ENCODE measurements around the gene ACR.

ACR gene

DNA sequence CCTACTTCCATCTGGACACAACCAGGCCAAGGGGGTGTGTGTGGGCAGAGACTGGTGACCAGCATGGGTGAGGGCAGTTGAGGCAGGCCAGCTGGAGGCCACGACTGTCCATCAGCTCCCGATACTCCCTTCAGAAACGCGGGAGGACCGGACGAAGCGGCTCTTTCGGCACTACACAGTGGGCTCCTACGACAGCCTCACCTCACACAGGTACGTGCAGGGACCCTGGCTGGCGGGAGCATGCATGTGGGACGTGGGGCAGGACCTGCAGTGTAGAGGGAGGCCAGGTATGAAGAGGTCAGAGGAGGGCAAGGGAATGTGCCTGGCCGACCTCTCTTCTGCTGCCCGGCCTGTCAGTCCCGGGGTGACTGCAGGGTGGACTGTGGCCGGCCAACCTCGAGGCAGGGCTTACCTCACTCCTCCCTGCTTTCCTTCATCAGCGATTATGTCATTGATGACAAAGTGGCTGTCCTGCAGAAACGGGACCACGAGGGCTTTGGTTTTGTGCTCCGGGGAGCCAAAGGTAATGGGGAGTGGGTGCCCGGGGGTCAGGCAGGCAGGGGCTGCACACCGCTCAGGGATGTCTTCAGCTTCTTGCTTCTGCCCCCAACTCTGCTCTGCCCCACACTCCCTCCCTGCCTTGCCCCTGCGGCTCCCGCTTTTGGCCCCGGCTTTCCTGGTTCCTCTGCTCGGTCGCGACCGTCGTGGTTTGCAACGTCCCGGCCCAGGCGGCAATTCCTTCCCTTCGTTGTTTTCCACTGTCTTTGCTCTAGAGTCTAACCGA is 34.1 kb upstream of the ACR start:
- no peak for DNase-seq

DNA sequence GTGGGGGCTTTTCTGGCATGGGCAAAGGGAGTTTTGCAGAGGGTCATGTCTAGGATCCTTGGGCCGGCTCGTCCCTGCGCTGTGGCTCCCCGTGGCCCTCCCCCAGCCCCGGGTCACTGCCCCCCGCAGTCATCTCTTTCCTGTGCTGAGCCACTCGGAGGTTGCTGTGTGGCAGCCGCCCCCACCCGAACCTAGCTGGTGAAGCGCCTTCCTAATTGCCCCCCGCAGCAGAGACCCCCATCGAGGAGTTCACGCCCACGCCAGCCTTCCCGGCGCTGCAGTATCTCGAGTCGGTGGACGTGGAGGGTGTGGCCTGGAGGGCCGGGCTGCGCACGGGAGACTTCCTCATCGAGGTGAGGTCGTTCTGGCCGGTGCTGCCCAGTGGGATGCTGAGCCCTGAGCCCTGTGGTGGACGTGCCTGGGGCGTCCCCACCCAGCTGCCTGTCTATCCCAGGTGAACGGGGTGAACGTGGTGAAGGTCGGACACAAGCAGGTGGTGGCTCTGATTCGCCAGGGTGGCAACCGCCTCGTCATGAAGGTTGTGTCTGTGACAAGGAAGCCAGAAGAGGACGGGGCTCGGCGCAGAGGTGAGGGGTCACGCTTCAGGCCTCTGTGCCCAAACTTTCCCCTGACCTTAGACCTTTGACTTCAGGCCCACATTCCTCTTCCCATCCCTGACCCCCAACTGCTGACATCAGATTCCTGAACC is 33.3 kb upstream of the ACR start:
- DNase-seq: no peak

DNA sequence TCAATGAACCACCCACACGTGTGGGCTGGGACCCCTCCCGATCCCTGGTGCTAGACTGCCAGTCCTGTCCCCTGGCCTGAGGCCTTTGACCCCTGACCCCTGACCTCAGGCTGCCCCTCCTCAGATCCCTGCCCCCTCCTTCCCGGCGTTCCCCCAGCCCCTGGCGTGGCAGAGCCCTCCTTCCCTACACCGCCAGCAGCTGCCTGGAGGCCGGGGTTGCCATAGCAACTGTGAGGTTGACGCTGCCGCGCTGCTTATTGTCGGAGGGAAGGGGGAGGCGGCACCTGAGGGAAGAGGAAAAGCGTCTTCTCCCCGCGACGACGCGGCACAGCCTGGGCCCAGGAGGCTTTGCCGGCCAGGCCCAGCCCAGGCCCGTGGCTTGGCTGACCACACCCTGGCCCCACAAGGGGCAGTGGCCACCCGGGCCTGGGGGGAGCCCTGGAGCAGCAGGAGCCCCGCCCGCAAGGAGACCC is 32.7 kb upstream of the ACR start:
- DNase-seq: no peak

DNA sequence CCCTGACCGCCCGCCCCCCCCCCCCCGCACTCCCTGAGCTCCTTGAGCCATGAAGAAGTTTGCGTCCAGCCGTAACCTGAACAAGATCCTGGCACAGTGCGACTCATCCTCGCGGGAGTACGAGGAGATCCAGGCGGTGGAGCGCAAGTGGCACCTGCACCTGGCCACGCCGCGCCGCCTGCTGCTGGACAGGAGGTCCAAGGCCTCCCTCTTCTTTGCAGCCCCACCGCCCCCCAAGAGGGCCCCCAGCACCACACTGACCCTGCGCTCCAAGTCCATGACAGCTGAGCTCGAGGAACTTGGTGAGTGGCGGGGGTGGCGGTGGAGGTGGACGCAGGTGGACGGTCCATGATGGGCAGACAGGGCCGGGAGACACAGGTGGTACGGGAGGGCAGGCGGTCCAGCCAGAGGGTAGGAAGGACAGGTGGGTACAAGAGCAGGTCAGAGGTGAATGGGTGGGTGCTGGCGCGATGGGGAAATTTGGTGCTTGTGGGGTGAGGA is 32.1 kb upstream of the ACR start:
- DNase-seq: no peak

DNA sequence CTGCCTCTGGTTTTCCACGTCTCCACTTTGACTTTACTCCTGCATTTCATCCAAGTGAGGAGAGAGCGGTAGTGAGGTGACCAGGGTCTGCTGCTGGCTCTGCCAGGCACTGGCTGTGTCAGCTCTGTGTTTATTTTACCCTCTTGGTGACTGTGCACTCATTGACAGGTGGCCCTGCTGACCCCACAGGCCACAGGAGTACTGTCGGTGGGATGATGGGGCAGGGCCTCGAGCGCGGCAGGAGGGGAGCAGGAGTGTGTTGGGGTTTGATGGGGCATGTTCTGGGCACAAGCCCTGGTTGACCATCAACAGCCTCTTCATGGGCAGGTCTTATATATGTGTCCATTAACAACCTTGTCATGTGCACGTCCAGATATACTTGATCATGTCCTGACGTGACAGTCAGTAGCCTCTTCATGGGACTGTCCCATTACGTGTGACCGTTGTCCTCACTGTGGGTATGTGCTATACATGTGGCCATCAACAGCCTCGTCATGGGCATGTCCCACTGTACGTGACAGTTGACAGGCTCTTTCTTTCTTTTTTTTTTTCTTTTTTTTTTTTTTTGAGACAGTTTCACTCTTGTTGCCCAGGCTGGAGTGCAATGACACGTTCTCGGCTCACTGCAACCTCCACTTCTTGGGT is 31.4 kb upstream of the ACR start:
- no peak for DNase-seq

DNA sequence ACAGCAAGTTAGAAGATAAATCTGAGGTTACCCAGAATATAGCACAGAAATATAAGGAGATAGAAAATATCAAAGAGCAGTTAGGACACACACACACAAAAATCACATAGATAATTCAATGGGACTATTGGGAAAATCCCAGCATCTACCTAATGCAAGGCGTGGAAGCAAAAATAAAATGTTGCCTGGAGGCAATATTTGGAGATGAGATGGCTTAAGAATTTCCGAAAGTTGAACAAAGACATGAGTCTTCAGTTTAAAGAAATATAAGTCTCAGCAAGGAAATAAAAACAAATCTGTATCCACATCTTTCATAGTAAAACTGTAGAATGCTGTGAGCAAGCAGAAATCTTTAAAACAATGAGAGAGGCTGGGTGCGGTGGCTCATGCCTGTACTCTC is 29.5 kb upstream of the ACR start:
- no peak for DNase-seq

DNA sequence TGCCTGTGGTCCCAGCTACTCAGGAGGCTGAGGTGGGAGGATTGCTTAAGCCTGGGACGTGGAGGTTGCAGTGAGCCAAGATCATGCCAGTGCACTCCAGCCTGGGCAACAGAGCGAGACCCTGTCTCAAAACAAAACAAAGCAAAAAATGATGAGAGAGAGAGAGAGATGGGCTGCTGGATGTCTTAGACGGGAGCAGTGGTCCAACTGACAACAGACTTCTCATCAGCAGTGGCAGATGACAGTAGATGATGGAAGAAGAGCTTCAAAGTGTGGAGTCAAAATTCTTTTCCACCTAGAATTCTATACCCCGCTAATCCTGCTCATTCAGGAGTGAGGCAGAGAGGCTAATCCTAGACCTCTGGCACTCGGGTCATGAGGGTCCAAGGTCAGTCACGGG is 29.0 kb upstream of the ACR start:
- DNase-seq: no peak

DNA sequence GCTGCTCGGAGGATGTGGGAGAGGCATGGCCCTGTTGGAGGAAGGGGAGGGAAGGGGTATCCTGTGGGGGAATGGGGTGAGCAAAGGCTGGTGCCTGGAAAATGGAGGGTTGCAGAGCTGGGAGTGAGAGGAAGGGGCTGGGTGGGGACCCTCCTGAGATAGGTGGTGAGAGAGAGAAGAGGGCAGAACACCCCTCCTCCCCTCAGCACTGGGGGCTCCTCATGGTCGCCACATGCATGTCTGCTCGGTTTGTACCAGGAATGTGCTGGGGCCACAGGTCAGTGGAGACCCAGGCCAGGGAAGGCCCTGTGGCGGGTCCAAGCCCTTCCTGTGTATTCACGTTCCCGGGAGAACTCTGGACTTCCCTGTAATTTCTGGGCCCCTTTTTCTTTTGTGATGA is 27.8 kb upstream of the ACR start:
- DNase-seq: no peak

DNA sequence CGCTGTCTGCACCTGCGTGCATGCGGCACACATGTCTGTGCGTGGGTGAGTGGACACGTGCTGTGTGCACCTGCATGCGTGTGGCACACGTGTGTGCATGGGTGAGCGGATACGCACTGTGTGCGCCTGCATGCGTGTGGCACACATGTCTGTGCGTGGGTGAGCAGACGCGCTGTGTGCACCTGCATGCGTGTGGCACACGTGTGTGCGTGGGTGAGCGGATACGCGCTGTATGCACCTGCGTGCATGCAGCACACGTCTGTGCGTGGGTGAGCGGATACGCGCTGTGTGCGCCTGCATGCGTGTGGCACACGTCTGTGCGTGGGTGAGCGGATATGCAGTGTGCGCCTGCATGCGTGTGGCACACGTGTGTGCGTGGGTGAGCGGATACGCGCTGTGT is 27.1 kb upstream of the ACR start:
- no peak for DNase-seq

DNA sequence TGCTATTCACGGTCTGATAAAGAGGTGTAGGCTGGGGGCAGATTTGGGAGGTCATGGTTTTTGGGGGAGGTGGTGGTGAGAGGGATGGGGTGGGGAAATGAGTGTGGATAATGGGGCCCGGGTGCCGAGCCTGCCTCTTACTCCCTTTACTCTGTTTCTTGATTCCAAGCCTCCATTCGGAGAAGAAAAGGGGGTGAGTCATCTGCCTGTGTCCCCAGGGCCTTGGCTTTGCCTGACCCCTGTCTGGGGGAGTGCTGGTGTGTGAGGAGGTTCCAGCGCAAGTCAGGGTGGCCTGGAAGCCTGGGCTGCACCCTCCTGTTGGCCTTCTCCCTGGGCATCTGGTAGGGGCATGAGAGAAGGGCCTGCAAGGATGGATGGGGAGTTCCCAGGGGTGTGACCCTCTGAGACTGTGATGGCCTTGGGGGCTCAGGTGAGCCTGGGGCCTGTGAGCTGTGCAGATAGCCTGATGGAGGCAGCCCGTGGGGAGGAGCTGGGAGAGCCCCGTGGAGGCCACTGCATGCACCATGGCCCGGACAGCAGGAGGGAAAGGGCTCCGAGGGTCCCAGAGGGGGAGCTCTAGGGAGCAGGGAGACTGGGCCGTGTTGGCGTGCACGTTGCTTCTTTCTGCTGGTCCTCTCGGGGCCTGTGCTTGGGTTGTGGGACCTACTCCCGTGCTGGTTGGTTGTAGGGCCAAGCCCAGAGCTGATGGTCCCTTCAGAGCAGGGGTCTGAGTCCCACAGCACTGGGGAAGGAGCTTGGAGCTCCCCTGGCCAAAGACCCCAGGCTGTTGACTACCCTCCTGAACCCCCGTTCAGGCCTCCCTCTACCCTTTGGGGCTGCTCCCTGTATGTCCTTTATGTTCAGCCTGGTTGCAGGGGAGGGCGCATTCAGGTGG is 26.3 kb upstream of the ACR start:
- DNase-seq: no peak

DNA sequence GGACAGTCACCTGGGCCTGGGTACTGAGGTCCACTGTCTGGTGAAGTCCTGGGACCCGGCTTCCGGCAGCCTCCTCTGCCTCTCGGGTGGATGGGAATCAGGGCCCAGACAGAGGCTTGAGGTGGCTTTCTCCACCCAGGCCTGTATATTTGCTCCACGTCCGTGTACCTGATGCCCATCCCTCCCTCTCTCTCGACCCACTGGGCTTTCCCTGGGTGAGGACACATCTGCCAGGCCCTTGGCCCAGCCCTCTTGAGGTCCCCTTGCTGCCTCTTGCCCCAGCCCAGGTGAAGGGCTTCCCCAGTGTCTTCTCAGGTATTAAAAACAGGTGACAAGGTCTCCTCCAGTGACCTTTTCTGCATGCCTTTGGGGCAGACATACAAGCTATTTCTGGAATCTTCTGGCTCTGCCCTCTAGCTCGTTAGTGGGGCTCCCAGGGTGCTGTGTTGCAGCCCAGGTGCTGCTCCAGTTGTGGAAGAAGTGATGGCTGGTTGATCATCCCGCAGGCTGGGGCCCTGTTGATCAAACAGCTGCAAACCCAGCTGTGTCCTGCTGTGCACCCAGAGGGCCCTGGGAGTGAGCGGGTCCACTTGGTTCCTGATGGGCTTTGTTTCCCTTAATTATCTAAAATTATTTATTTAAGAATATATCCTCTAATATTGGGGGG is 25.5 kb upstream of the ACR start:
- no peak for DNase-seq

DNA sequence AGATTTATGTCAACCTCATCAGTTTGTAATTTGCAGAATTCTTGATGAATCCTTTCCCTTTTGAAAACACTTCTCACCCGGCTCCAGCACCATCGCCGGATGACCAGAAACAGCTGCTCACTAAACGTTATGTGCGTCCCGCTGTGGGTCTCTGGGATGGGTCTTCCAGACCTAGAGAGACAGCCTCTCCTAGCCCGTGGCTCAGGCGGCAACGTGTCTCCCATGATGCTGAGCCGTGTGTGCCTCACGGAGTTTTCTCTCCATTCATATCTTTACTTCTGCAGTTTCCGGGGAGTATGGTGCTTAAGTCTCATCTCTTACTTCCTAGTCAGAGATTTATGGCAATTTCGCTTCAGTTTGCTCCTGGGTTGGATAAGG is 25.0 kb upstream of the ACR start:
- no peak for DNase-seq

DNA sequence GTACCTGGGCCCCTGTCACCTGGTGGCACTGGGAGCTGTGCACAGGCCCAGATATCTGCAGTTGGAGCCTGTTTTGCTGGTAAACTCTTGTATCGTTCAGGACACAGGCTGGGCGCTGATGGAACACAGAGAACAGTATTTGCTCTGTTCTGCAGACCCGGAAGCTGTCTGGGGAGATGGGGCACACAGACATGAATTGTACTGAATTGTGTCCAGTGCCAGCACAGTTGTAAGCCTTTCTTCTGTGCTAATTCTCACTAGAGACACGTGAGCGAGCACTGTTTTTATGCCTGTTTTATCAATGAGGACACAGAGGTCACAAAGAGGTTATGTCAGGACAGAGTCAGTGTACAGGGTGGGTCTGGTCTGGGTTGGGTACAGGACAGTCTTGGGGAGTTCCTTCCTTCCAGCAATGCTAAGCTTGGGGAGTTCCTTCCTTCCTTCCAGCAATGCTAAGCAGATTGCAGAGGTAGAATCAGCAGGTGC is 24.4 kb upstream of the ACR start:
- DNase-seq: no peak

DNA sequence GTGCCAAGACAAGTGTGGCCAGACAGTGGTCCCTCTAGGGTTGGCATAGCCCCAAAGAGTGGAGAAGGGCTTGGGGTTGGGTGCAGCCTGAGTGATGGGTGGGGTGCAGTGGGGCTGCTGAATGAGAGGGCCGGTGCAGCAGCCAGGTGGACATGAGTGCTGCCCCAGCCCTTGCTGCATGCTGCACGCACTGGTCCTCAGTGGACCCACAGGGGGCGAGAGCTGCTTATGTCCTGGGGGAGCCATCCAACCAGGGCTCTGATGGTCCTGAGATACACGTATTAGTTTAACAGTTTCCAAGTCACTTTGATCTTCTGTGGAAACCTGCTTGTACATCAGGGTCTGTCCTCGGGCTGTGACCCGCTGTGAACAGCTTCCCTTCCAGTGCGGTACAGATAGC is 23.9 kb upstream of the ACR start:
- no peak for DNase-seq

DNA sequence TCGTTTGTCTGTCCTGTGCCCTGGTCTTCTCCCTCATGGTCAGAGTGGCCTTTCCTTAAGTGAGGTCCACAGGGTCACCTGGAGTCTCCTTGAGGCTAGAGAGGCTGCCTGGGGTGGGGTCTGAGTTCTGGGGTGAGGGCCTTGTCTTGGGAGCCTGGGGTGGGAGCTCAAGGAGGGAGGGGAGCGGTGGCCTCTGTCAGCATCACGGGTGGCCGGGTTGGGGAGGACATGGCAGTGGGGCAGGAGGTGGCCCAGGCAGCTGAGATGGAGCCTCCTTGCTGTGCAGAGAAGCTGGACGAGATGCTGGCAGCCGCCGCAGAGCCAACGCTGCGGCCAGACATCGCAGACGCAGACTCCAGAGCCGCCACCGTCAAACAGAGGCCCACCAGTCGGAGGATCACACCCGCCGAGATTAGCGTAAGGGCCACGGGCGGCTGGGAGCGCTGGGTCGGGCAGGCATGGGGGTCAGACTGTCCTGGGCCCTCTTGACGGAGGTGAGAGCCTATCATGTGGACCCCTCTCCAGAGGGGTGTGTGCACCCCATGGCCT is 23.3 kb upstream of the ACR start:
- DNase-seq: no peak

DNA sequence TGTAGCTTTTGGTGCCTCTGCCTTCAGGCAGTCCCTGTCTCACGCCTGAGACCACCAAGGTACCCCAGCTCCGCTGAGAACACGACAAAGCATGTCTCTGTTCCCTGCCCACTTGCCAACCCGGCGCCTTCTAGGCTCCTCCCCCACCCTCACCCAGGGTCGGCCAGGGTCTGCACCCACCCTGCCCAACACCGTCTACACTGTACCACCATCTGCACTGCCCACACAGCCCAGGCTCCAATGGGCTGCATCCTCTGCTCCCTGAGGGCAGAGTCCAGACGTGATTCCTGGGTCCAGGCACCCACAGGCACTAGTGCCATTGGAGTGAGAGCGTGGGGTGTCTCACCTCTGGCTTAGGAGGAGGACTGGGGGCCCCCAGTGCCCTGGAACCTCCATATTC is 22.8 kb upstream of the ACR start:
- no peak for DNase-seq

DNA sequence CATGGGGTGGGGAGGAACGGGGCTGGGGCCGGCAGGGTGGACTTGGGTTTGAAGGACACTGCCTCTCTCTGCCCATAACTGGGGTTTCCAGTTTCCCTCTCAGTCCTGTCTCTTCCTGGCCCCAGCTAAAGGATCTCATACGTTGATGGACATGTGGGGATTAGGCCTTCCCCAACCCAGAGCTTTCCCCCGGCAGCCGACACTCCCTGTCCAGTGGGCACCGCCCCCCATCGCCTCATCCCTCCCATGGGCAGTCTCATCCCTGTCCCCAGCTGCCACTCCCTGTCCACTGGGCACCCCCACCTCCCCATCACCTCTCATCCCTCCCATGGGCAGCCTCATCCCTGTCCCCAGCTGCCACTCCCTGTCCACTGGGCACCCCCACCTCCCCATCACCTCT is 22.2 kb upstream of the ACR start:
- DNase-seq: no peak

DNA sequence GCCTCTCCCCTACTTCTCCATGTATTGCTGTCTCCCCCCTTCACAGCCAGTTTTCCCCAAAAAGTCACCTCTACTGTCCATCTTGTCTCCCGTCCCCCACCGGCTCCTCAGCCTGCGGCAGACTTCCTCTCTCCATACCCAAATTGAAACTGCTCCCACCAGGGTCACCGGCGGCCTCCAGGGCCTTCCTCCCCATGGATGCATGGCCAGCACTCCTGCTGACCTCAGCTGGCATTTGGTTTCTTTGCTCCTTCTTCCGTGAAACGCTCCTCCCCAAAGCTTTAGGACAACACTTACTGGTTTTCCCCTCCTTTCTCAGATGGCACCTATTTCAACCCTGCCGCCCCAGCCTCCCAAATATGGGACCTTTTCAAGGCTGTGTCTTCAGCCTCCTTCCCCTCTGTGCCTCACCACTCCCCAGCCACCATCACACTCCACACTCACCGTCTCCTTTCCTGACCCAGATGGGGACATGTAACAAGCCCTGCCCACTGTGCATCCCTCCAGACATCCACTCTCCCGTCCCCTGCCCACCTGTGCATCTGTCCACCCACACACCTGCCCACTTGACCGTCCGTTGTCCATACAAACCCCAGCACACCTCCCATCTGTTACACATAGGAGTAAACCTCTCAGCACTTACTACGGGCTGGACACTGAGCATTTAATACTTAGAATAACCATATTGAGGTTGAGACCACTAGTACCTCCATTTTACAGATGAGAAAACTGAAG is 21.5 kb upstream of the ACR start:
- DNase-seq: no peak

DNA sequence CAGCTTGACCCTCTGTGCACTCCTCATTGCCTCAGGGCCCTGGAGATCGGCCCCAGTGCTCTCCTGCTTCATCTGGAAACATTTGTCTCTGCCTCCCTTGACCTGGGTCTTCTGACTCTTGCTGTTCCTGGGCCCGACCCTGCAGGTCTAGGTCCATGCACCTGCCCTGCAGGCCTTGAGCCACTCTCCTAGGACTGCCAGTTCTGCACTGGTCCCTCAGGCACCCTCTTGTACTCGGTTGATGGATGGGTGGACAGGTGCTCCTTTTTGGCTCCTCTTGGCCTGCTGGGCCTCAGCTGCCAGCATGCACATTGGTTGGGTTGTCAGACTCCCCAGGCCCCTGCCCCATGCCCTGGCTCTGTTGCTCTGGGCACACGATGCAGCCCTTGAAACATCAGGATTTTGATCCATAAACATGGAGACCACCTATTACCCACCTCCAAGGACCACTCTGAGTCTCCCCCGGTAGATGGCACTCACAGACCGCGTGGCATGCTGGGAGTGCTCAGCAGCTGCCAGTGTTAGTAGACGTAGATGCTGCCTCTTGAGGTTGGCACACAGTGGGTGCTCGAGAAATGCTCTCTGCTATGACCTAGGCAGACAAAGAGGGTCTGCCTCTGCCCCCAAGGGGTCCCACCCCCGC is 20.2 kb upstream of the ACR start:
- no peak for DNase-seq

DNA sequence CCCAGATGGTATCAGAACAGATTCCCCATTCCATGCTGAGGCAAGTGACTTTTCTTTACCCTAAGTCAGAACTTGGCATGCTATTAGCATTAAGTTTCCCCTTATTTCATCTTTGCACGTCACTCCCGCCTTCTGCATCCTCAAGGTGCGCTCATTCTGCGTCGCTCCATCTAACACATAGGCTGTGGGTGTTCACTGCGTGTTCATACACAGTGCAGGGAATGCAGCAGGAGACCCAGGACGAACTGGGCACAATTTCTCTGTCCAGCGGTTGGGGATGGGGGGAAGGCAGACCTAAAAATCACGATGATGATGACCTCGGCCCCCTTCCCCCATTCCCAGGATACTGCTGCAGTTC is 19.7 kb upstream of the ACR start:
- no peak for DNase-seq

DNA sequence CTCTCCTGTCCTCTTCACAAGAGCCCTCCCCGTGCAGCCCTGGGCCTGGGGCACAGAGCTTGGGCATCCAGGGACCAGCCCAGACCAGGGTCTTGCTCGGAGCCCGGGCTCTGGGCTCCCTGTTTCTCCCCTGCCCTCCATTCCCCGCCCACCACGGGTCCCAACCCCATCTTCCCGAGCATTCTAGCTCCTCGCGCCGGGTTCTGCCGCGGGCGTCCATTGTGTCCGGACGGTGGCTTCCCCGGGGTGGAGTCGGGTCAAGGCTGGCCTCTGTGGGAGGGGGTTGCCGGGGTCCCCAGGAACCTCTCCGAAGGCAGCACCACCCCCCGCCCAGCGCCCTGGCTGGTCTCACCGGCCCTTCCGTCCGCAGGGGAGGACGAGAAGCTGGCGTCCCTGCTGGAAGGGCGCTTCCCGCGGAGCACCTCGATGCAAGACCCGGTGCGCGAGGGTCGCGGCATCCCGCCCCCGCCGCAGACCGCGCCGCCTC is 18.1 kb upstream of the ACR start:
- DNase-seq: no peak

All from CD4-positive, alpha-beta T cell treated with Interleukin-21 for 1 hour (primary cell).